Mucosa of descending colon (tissue), 3 donors: Measurements from ENCODE around the gene PTPRM. TPM values are rescaled to one million over a fixed set of nuclear protein-coding genes. Genes with fewer than 3 reads are reported as not detected.
"Not testable (repeated sequence)": the region's sequence is repeated elsewhere in the genome, so short reads cannot be mapped to it uniquely, and the experiment has no call there.

Experiments
- ATAC-seq: fragments of 200-7000 bp; cut with Tn5 transposase; one replicate; pipeline ENCODE4 v1.9.1; 2020; ENCODE audit warnings: mild to moderate bottlenecking, moderate library complexity
- DNase-seq, 3 donors: peaks; one replicate each; pipeline ENCODE4 v3.0.0-alpha.2; 2020
- H3K36me3 ChIP-seq: fragments of 200-600 bp; one replicate; pipeline ENCODE4 v1.8.0; 2021; ENCODE audit warnings: low read depth, mild to moderate bottlenecking
- H3K4me1 ChIP-seq: fragments of 200-600 bp; one replicate; pipeline ENCODE4 v1.8.0; 2021; ENCODE audit warnings: low read depth, mild to moderate bottlenecking
- H3K4me3 ChIP-seq: fragments of 200-600 bp; one replicate; pipeline ENCODE4 v1.8.0; 2021; ENCODE audit warnings: mild to moderate bottlenecking
- H3K9me3 ChIP-seq: fragments of 200-600 bp; one replicate; pipeline ENCODE4 v1.8.0; 2021; ENCODE audit warnings: mild to moderate bottlenecking
- CTCF ChIP-seq: fragments of 200-600 bp; IDR thresholded peaks from one replicate; pipeline ENCODE4 v1.8.0; 2022; ENCODE audit warnings: antibody characterized with exemption, mild to moderate bottlenecking
- intact Hi-C, 2 donors: fragments of 100-400 bp; cut with DNase I in 1 of 2; cut with micrococcal nuclease in 1 of 2; formaldehyde crosslinking; loops; one replicate each; pipeline versions ENCODE4 v1.11.0 to v1.11.1; 2022; cut with DNase I, micrococcal nuclease
- total RNA-seq, 3 donors: library from RNA; stranded (reverse); fragmentation: NEBNext Ultra II Directional in 2 of 3; extraction: Animal tissue kit (Norgen Biotek cat#: 25700) in 2 of 3; gene quantifications; one replicate each; pipeline versions ENCODE4 v1.2.1 to v1.2.4, GENCODE V29; 2021 to 2023
- donor health status: DM: no; HTN: no; CAD: no; lungs with moderate emphysema.
- donor health status: DM: no; HTN: no; CAD: no.
- donor health status: DM: no; HTN: yes; CAD: no.

PTPRM gene
- total RNA-seq, 3 donors from 2014 or later, result 15.3 to 41.1 (median 19.6) TPM

- no peak for ATAC-seq
- intact Hi-C loops, result no loop called here
These were observed 391.7 kb downstream of the PTPRM start for GRCh38 chr18:7958897-7959146.

GRCh38 chr18:7966682-7967081 lies 399.6 kb downstream of the PTPRM start:
- DNase-seq, H3K9me3 ChIP-seq, H3K4me1 ChIP-seq, ATAC-seq, intact Hi-C loops, H3K36me3 ChIP-seq, H3K4me3 ChIP-seq: not testable (repeated sequence)

More at GRCh38 chr18:7958897-7959146, 391.7 kb downstream of the PTPRM start:
- DNase-seq, result no peak
- Histone ChIP-seq H3K4me1 (no peaks in the 10 kb centered on the region), H3K4me3 (no peak overlapping the region), H3K9me3 (no peaks in the 10 kb centered on the region), H3K36me3 (no peaks in the 10 kb centered on the region)
- TF ChIP-seq CTCF, result no peak

GRCh38 chr18:7974200-7974874 lies 407.2 kb downstream of the PTPRM start:
- no peak for TF ChIP-seq CTCF
- Histone ChIP-seq H3K9me3 (no peaks in the 10 kb centered on the region), H3K4me3 (no peak overlapping the region), H3K36me3 (no peaks in the 10 kb centered on the region), H3K4me1 (no peaks in the 10 kb centered on the region)
- ATAC-seq, result no peak
- DNase-seq, result no peak
- intact Hi-C loops, result no loop called here

GRCh38 chr18:7977897-7978296 lies 410.8 kb downstream of the PTPRM start:
- Histone ChIP-seq H3K9me3 (no peaks in the 10 kb centered on the region), H3K36me3 (no peaks in the 10 kb centered on the region), H3K4me1 (no peaks in the 10 kb centered on the region), H3K4me3 (no peak overlapping the region)
- intact Hi-C loops, result no loop called here
- DNase-seq (no peak), ATAC-seq (no peak)
- TF ChIP-seq CTCF, result no peak

GRCh38 chr18:7978834-7979233 lies 411.7 kb downstream of the PTPRM start:
- Histone ChIP-seq H3K4me1 (no peaks in the 10 kb centered on the region), H3K4me3 (no peak overlapping the region), H3K9me3 (no peaks in the 10 kb centered on the region), H3K36me3 (no peaks in the 10 kb centered on the region)
- no peak for TF ChIP-seq CTCF
- no peak for ATAC-seq
- intact Hi-C loops, result no loop called here
- DNase-seq, result no peak

GRCh38 chr18:7979714-7980113 lies 412.6 kb downstream of the PTPRM start:
- DNase-seq (no peak), ATAC-seq (no peak)
- intact Hi-C loops, result no loop called here
- no peak for TF ChIP-seq CTCF
- no peaks in the 10 kb centered on the region for H3K9me3 ChIP-seq
- H3K36me3 ChIP-seq, result no peaks in the 10 kb centered on the region
- H3K4me1 ChIP-seq, result no peaks in the 10 kb centered on the region
- no peak overlapping the region for H3K4me3 ChIP-seq
